Kasumi-1 (cell line): ENCODE results near the gene CD1D.
"Not testable (repeated sequence)": the region's sequence is repeated elsewhere in the genome, so short reads cannot be mapped to it uniquely, and the experiment has no call there.

Experiments
- DNase-seq, 2 experiments: peaks; one replicate each; lab custom pipeline; 2025; lab: John Stamatoyannopoulos, UW

CD1D gene

DNA sequence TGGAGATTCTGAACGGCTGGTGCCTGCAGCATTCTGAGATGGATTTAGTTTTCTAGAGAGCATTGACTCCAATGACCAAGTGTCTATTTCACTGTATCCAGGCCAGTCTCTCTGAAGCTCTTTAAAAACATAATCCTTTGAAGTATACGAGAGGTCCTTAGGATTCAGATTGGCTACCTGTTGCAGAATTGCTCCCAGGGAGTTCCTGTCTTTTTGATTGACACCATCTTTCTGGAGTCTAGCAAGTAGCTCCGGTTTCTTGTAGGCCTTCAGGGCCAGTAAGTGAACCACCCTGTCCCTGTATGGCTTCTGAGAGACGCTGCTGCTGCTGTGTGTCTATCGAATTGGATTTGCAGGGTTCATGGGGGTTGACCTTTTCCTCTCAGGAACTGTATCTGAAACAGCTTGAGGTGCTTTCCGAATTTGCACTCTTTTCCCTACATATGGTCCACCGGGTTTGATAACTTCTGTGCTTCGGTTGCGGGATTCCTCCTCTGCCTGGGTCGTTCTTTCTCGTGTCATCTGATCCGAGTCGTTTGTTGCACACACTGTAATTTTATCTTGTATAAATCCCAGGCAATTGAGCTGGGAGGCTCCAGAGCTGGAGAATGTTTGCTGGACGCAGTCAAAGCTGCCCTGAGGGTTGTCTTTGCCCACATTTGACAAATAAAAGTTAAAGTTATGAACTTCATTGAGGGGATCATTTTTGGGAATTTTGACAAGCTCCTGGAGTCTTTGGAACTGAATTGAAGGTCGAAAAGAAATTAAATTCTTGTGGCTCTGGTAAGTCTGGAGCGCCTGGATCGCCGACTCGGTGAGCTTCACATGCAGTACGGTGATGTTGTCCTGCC is 3.6 kb upstream of the CD1D start:
- not testable (repeated sequence) for DNase-seq

DNA sequence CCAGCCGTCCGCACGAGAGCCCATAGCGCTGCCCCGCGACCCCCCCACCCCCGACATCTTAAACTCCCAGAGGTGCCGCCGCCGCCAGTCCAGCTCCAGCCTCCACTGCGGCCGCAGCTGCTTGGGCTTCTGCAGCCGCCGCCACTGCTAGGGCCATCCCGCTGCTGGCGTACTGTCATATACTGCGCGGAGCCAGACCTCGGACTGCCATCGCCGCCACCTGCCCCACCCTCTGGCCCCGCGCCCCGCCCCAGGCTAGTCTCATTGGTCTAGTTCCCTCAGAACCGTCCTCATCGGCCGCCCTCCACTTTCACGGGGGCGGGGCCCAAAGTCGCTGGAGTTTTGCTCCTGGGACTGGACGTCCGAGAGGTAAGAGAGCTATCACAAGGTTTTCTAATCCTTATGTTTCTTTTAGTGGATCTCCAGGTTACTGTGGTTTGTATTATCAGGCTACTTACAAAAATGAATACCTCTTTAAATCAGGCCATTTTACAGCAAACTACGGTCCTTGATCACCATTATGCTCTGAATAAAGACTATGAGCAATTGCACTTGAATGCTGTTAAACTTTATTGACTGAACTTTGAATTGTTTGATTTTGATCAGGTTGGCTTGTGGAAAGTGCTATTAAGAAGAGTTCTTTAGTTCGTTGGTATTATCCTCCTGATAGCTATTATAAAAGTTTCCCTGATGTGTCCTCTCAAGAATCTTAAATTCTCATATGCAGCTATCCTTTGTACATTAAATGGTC is 2.8 kb upstream of the CD1D start:
- DNase-seq = no peak

DNA sequence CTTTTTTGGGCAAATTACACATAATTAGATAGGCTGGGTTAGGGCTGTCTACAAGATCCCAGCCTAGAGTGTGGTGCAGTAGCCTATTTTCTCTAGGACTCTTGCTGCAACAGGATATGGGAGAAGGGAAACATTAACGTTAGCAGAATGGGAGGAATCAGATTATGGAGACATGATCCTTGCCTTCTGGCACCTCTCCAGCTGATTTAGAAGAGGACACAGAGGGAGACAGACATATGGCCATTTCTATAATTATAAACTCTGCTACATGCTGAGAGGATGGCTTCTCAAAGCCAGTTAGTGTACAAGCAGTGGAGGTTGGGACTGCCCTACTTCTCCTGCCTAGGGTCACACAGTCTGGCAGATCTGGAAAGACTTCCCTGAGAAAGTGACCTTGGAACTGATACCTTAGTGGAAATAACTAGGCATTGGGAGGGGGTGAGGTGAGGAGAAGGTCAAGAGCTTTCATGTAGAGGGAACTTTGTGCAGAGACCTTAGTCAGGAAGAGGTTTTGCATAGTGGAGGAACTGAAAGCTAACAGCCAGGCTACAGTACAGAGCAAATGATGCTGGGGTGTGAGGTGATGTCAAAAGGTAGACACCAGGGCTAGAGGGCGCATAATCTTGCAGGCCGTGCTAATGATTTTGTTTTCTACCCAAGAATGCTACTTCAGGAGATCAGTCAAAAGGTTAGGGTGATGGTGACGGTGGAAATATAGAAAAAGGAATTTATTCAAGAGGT is 1.2 kb upstream of the CD1D start:
- no peak for DNase-seq

DNA sequence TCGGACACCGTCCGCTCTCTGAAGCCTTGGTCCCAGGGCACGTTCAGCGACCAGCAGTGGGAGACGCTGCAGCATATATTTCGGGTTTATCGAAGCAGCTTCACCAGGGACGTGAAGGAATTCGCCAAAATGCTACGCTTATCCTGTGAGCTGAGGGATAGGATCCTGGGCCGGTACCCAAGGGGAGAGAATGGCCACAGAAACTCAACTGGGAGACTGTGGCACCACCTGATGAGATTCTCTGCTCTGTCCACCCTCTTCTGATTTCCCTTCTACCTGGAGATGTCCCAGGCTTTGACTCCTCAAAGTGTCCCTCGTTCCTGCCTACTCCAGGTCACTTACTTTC is 855 bp downstream of the CD1D start:
- DNase-seq = no peak

DNA sequence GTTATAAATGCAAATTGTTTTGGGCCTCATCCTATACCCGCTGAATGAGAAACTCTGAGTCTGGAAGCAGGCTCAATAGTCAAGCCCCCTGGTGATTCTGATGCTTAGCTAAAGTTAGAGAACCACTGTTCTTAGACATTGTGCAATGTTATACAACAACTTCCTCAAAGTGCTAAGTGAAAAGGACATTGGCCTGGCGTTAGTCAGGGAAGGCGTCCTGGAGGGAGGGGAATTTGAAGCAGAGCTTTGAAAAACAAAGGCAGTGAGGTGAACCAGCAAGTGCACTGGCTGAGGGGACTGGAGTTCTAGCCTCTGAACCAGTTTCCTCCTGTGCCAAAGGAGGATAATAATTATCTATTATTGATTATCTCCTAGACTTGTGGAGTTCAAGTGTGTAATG is 5.1 kb downstream of the CD1D start:
- DNase-seq = peak in 1 of 2 experiments; percentile 30

DNA sequence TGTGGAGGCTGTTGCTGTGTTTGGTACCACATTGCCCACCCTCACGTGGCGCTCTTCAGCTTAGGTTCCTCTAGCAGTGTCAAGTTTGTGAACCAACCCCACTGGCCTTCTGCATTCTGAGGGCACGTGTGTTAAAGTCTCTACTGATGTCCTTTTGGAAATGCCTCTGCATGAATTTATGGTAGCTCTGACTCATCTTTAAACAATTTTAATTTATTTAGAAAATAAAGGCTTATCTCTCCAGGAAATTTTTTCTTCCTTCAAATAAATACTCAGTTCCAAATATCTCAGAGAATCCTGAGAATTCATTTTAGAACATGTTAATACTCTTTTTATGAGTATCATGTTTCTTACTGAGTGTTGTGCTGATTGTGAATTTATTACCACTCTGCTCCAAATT is 5.5 kb downstream of the CD1D start:
- no peak for DNase-seq

DNA sequence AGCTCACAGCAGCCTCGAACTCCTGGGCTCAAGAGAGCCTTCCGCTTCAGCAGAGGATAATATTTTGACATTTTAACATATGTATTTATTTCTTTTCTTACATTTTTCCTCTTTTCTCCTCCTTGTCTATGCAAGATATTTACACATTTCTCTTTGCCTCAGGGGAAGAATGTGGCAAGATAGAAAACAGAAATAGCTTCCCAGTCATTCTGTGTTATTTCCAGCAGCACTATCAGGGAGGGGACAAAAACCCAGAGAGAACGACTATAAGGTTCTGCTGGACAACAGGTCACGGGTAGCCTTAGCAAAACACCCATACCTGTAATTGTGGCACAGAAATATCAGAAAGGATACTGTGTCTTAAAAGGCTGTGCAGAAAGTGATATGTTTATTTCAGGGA is 7.9 kb downstream of the CD1D start:
- DNase-seq = no peak

DNA sequence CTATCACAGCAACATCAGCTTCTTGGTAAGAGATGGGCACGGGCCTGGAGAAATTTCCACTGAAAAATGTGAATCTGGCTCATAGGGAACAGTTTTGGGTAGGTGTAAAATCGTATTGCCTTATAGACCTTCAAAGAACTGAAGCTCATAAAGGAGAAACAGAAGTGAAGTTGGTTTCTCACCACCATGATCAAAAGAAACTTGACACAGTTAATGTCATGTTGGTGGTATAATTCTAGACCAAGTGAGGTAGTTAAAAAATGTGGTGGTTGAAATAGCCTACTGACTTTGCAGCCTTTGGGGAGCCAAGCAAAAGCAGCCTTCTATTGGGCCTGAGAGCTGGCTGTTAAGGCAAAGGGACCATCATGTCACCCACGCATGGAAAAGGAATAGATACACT is 8.9 kb downstream of the CD1D start:
- no peak for DNase-seq

DNA sequence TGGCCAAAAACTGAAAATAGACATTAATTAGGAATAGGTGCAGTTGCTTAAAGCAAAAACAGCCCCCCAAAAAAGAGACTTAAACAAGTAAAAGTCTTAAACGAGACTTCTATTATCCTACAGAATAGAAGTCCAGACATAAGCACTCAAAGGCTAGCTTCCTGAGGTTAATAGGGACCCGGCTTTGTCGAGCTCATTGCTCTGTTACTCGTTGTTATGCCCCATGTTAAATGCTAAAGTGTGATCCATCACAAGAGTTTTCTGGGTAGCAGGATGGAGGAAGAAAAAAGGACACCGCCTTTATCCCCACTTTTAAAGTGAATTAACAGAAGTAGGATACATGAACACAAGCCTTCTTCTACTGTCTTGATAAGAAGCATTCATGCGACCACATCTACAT is 10.6 kb downstream of the CD1D start:
- no peak for DNase-seq

DNA sequence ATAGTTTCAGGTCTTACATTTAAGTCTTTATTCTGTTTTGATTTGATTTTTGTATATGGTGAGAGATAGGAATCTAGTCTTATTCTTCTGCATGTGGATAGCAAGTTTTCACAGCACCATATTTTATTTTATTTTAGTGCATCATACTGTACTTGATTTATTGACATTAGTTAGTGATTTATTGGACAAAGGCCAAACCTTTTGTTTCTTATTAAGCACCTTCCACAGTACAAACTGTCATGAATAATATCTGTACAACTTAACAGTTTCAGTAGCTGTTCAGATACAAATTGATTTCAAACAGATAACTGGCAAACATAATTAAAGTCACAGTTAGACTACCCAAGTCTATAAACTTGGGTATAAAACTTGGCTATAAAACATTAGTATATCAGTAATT is 15.8 kb downstream of the CD1D start:
- no peak for DNase-seq

DNA sequence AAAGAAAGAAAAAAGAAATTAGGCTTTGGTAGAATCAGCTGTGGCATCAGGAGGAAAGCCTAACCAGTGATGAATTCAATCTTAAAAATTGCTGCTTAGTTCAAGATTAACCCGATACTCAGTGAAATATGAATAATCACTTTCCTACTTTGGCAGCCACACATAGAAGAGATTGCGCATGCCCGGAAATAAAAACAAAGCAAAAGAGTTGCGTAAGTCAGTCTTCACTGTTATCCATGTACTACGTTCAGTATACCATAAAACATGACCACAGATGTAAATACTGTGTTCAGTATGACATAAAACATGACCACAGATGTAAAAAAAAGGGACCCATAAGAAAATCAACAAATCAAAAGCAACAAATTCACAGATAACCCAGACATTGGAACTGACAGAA is 19.2 kb downstream of the CD1D start:
- DNase-seq = no peak

DNA sequence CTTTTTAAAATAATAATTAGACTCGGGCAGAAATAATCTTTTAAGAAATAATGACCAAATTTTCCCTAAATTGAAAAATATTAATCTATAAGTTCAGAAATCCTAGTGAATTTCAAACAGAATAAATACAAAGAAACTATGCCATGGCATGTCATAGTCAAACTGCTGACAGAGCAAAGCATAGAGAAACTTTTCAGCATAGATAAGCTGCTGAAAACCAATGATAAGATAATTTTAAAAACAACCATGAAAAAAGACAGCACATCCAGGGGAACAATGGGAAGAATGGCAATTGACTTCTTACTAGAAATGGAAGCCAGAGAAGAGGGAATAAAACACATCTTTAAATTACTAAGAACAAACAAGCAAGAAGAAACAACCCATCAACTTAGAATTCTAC is 19.8 kb downstream of the CD1D start:
- DNase-seq = no peak

DNA sequence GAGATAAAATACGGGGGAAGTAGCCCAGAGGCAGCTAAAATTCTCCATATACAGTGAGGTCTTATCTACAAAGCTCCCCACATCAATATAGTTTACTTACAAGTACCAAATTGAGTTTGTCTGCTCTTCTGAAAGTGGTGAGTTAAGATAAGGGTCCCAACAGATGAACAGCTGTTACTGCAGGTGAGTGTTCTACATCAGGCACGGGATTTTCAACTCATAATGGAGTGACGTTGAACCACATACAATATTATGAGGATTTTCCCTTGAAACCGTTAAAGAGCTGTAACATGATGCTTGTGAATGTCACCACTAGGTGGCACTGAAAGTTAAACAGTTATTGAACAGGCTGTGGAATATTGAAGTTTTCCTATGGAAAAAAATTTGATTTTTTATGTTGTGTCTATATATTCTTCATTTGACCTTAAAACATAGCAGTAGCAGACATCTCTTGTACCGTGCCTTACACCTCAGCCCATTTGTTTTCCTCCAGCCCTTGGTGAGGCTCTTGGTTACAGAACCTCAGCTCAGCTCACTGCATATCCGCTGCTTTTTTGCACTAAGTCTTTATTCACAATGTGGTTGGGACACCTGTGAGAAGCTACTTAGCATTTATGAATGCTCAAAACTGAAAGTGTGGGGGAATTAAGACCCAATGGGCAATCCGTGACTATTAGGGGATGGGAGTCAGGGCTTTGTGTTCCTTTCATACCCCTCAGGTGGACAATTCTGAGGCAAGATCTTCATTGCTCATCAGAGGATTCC is 23.2 kb downstream of the CD1D start:
- peak; percentile 59 to 65 for DNase-seq

DNA sequence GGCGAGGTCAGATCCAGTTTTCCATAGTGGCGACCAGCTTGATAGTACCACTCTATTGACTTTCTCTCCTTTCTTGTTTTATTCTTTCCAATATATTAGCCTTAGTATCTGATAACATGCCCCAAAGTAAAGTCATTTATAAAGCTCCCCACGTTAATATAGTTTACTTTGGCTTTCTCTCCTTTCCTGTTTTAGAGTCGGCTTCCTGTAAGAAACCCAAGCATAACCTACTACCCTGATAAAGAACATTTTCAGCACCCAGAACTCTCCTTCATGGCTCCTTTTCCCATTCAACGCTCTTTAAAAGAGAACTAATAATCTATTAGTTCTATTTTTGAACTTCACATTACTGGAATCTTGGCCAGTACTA is 23.7 kb downstream of the CD1D start:
- no peak for DNase-seq

DNA sequence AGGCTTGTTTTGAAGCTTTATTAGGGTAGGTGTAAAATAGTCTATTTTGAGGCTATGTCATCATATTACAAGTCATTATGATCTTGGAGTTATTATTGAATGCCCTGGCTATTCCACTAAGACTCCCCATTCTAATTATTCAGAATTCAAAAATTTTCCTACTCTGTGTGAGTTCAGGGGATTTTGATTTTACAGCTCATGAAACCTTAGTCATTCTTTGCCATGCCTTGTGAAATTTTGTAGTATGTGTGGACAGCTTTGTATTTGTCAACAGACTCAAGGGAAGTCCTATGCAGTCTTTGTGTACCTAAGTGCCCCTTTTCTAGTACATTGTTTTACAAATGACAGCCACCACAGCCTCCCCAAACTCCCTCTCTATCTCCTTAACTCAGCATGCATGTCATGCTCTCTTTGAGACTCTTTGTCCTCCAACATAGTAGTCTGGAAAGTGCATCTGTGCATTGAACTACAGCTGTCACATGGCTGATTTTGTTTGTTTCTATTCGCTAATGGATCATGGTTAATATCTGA is 28.0 kb downstream of the CD1D start:
- no peak for DNase-seq

DNA sequence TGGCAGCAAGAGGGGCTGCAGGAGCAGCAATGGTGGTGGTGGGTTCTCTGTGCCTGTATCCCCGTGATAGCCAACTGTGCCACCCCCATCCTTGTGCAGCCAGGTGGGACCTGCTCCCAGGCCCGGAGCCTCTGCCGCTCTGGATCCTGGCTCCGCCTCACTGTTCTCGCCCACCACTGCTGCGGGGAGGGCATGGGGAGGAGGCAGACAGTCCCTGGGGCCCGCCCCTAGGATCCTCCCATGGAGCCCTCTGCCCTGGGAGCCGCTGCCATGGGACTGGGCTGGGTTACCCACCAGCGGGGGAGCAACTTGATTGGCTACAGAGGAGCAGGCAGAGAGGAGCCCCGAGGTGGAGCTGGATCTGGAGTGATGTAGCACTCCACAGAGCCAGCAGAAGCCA is 31.6 kb downstream of the CD1D start:
- no peak for DNase-seq

DNA sequence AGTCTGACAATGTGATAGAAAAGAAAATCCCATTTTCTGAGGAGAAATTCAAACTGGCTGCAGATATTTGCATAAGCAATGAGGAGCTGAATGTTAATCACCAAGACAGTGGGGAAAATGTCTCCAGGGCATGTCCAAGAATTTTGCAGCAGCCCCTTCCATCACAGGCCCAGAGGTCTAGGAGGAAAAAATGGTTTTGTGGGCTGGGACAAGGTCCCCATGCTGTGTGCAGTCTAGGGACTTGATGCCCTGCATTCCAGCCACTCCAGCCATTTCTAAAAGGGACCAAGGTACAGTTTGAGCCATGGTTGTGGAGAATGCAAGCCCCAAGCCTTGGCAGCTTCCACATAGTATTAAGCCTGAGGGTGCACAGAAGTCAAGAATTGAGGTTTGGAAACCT is 42.8 kb downstream of the CD1D start:
- not testable (repeated sequence) for DNase-seq

DNA sequence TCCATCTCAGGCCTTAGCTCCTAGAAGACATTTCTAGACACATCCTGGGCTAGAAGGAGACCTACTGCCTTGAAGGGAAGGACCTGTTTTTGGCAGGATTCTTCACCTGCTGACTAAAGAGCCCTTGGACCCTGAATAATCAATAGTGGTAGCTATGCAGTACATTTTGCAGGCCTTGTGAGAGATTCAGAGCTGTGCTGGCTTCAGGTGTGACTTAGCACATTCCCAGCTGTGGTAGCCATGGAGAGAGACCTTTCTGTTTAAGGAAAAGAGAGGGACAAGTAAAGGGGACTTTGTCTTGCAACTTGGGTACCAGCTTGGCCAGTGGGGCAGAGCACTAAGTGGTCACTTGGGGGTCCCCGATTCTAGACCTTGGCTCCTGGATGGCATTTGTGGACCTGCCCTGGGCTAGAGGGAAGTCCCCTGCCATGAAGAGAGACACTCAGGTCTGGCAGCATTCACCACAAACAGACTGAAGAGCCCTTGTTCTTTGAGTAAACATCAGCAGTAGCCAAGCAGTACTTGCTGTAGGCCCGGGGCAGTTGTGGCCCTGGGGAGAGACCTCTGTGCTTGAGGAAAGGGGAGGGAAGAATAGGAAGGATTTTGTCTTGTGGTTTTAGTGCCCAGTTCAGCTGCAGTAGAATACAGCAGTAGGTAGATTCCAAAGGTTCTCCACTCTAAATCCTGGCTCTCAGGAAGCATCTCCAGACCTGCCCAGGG is 47.4 kb downstream of the CD1D start:
- DNase-seq = no peak
